ENCODE data around the gene ID3.

GRCh38 chr1:23600283-23600682, 41.0 kb upstream of the ID3 start:
- no peak for TF ChIP-seq CTCF (IDR thresholded peaks at IDR 0.05)
- no peak for TF ChIP-seq EZH2 (IDR thresholded peaks at IDR 0.05)

Data from neural progenitor cell (in vitro differentiated cells).